ENCODE measurements around the gene CLCNKB. TPM values are rescaled to one million over a fixed set of nuclear protein-coding genes. Genes with fewer than 3 reads are reported as not detected.
A peak's percentile ranks its signal among the peaks of the same experiment; 100 is the strongest.

The CLCNKB gene
- total and polyA plus RNA-seq, 2 of the 13 experiments (the other 11 are each of a cell fraction or from before 2014, with no cell fraction given) = 0.04 TPM; not detected in 1

DNA sequence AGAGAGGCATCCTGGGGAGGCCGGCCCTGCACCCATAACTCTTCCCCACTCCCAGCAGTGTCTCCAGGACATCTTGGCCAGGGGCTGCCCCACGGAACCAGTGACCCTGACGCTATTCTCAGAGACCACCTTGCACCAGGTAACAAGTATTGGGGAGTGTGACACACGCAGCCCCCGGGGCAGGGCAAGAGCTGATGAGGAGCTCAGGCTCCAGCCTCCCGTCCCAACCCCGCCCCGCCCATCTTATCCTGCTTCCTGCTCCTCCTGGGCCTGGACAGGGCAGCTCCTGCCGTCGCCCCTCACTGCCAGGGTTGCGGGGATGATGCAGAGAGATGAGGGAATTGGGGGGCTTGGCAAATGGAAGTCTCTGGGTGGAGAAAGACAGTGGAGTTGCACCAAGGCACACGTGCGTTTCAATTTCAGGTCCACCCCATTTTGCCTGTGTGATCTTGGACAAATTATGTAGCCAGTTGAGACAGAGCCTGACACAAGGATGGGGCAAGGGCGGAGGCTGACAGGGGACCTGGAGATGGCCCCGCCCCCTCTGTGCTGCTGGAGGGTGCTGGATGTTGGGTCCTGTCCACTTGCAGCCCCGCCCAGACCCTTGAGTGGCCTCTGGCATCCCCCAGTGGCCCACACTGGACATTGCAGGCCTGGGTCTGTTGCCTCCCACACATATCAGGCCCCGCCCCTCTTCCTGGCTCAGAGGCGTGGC lies 11.0 kb upstream of the CLCNKB start (continued):
- TF ChIP-seq, protein P1, sequence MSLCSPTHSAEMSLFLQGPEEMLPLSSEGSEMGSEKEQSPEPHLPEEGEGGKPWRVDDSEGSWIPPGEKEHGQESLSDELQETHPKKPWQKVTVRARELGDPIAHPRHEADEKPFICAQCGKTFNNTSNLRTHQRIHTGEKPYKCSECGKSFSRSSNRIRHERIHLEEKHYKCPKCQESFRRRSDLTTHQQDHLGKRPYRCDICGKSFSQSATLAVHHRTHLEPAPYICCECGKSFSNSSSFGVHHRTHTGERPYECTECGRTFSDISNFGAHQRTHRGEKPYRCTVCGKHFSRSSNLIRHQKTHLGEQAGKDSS (CRISPR knock-in tag; IDR thresholded peaks at IDR 0.05; ENCODE audit: borderline replicate concordance, low read depth) = no peak
- no peak for TF ChIP-seq EHMT2 (IDR thresholded peaks at IDR 0.05; ENCODE audit: borderline replicate concordance, low read depth, low read length)
- TF ChIP-seq, protein P2, sequence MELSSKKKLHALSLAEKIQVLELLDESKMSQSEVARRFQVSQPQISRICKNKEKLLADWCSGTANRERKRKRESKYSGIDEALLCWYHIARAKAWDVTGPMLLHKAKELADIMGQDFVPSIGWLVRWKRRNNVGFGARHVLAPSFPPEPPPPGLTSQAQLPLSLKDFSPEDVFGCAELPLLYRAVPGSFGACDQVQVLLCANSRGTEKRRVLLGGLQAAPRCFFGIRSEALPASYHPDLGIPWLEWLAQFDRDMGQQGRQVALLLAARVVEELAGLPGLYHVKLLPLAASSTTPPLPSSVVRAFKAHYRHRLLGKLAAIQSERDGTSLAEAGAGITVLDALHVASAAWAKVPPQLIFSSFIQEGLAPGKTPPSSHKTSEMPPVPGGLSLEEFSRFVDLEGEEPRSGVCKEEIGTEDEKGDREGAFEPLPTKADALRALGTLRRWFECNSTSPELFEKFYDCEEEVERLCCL (CRISPR knock-in tag; IDR thresholded peaks at IDR 0.05; ENCODE audit: borderline replicate concordance) = no peak
- no peak for TF ChIP-seq ATF7 (IDR thresholded peaks at IDR 0.05)
- no peak for TF ChIP-seq ATF7 (CRISPR knock-in tag; IDR thresholded peaks at IDR 0.05)
- TF ChIP-seq PCBP1 (IDR thresholded peaks at IDR 0.05; ENCODE audit: borderline replicate concordance, low read depth, low read length) = 0 out of 2 replicates have a peak, but pooled peaks have one; percentile 26
- no peak for TF ChIP-seq RFX1 (IDR thresholded peaks at IDR 0.05)
- TF ChIP-seq ZNF564 (CRISPR knock-in tag; IDR thresholded peaks at IDR 0.05) = no peak
- no peak for TF ChIP-seq KAT7 (CRISPR knock-in tag; IDR thresholded peaks at IDR 0.05; ENCODE audit: borderline replicate concordance)
- TF ChIP-seq, protein P3, sequence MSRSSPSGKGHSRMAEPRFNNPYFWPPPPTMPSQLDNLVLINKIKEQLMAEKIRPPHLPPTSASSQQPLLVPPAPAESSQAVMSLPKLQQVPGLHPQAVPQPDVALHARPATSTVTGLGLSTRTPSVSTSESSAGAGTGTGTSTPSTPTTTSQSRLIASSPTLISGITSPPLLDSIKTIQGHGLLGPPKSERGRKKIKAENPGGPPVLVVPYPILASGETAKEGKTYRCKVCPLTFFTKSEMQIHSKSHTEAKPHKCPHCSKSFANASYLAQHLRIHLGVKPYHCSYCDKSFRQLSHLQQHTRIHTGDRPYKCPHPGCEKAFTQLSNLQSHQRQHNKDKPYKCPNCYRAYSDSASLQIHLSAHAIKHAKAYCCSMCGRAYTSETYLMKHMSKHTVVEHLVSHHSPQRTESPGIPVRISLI (CRISPR knock-in tag; IDR thresholded peaks at IDR 0.05; ENCODE audit: borderline replicate concordance) = no peak
- TF ChIP-seq FOXJ3 (CRISPR knock-in tag; IDR thresholded peaks at IDR 0.05; ENCODE audit: borderline replicate concordance) = no peak
- TF ChIP-seq, protein P4, sequence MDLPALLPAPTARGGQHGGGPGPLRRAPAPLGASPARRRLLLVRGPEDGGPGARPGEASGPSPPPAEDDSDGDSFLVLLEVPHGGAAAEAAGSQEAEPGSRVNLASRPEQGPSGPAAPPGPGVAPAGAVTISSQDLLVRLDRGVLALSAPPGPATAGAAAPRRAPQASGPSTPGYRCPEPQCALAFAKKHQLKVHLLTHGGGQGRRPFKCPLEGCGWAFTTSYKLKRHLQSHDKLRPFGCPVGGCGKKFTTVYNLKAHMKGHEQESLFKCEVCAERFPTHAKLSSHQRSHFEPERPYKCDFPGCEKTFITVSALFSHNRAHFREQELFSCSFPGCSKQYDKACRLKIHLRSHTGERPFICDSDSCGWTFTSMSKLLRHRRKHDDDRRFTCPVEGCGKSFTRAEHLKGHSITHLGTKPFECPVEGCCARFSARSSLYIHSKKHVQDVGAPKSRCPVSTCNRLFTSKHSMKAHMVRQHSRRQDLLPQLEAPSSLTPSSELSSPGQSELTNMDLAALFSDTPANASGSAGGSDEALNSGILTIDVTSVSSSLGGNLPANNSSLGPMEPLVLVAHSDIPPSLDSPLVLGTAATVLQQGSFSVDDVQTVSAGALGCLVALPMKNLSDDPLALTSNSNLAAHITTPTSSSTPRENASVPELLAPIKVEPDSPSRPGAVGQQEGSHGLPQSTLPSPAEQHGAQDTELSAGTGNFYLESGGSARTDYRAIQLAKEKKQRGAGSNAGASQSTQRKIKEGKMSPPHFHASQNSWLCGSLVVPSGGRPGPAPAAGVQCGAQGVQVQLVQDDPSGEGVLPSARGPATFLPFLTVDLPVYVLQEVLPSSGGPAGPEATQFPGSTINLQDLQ (CRISPR knock-in tag; IDR thresholded peaks at IDR 0.05) = no peak
- TF ChIP-seq ZNF235 (CRISPR knock-in tag; IDR thresholded peaks at IDR 0.05; ENCODE audit: borderline replicate concordance) = no peak
- TF ChIP-seq ZNF891 (CRISPR knock-in tag; IDR thresholded peaks at IDR 0.05) = peak; percentile 46; the same call in 1 of the 2 replicates
- no peak for TF ChIP-seq ZNF326 (CRISPR knock-in tag; IDR thresholded peaks at IDR 0.05; ENCODE audit: borderline replicate concordance)
- TF ChIP-seq ZNF432 (CRISPR knock-in tag; IDR thresholded peaks at IDR 0.05; ENCODE audit: borderline replicate concordance) = no peak
- TF ChIP-seq, protein P5, sequence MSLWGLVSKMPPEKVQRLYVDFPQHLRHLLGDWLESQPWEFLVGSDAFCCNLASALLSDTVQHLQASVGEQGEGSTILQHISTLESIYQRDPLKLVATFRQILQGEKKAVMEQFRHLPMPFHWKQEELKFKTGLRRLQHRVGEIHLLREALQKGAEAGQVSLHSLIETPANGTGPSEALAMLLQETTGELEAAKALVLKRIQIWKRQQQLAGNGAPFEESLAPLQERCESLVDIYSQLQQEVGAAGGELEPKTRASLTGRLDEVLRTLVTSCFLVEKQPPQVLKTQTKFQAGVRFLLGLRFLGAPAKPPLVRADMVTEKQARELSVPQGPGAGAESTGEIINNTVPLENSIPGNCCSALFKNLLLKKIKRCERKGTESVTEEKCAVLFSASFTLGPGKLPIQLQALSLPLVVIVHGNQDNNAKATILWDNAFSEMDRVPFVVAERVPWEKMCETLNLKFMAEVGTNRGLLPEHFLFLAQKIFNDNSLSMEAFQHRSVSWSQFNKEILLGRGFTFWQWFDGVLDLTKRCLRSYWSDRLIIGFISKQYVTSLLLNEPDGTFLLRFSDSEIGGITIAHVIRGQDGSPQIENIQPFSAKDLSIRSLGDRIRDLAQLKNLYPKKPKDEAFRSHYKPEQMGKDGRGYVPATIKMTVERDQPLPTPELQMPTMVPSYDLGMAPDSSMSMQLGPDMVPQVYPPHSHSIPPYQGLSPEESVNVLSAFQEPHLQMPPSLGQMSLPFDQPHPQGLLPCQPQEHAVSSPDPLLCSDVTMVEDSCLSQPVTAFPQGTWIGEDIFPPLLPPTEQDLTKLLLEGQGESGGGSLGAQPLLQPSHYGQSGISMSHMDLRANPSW (CRISPR knock-in tag; IDR thresholded peaks at IDR 0.05; ENCODE audit: borderline replicate concordance) = no peak
- TF ChIP-seq, protein P6, sequence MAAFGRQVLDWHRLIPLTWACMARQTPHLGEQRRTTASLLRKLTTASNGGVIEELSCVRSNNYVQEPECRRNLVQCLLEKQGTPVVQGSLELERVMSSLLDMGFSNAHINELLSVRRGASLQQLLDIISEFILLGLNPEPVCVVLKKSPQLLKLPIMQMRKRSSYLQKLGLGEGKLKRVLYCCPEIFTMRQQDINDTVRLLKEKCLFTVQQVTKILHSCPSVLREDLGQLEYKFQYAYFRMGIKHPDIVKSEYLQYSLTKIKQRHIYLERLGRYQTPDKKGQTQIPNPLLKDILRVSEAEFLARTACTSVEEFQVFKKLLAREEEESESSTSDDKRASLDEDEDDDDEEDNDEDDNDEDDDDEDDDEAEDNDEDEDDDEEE (CRISPR knock-in tag; IDR thresholded peaks at IDR 0.05) = 0 out of 2 replicates have a peak, but pooled peaks have one; percentile 30
- TF ChIP-seq MTF2 (CRISPR knock-in tag; IDR thresholded peaks at IDR 0.05; ENCODE audit: borderline replicate concordance) = no peak

Measured in HepG2 (cell line).